HL-60 (cell line): ENCODE results near the gene TASOR2.

Source experiments
- DNase-seq, 2 experiments: peaks; one replicate each; pipeline ENCODE4 v3.0.0-alpha.2; 2010 to 2020; ENCODE audit warnings: low read depth in 1 of 2, low spot score in 1 of 2
- H3K27ac ChIP-seq: fragments of 250-450 bp; sonication (Bioruptor Pico); replicated peaks from 2 replicates; pipeline ENCODE4 v1.5.1; 2020; ENCODE audit warnings: mild to moderate bottlenecking, moderate library complexity
- H3K27me3 ChIP-seq: fragments of 250-450 bp; sonication (Bioruptor Pico); 2 replicates; pipeline ENCODE4 v1.5.1; 2021; ENCODE audit warnings: mild to moderate bottlenecking, moderate library complexity; ENCODE audit not compliant: insufficient read depth, poor library complexity, severe bottlenecking
- H3K4me3 ChIP-seq: replicated peaks from 2 replicates; pipeline ENCODE4 v1.5.1; 2011; ENCODE audit warnings: mild to moderate bottlenecking, control low read depth, low read length; ENCODE audit not compliant: insufficient read depth
- CTCF ChIP-seq: IDR thresholded peaks from one replicate; pipeline ENCODE4 v1.5.1; 2011; ENCODE audit warnings: low read length, control low read depth, inconsistent platforms; ENCODE audit not compliant: insufficient read depth
- GABPA ChIP-seq: IDR thresholded peaks from 2 replicates; pipeline ENCODE4 v1.6.1; 2012; ENCODE audit warnings: low read depth
- POLR2AphosphoS5 ChIP-seq: IDR thresholded peaks from 2 replicates; pipeline ENCODE4 v1.6.1; 2012; ENCODE audit warnings: low read depth
- REST ChIP-seq: IDR thresholded peaks from 2 replicates; pipeline ENCODE4 v1.6.1; 2012; ENCODE audit warnings: low read depth; ENCODE audit not compliant: insufficient replicate concordance
- SPI1 ChIP-seq: IDR thresholded peaks from 2 replicates; pipeline ENCODE4 v1.6.1; 2012; ENCODE audit warnings: low read depth, mild to moderate bottlenecking, borderline replicate concordance

Gene TASOR2

DNA sequence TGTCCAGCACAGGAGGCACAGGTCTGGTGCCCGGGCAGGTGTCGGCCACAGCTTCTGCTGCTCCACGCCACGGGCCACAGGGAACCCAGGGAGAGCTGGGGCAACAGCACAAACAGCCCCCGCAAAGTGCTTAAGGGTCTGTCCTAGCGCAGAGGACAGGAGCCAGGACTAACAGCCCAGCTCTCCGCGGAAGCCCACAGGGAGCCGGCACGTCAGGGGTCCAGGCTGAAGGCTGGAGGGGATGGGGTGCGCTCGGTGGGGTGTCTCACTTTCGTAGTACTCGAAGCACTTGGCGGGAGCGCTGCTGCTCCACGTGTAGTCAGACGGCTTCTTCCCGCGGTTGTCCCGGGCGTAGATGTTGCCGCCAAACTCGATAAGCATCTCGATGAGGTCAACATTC lies 43.1 kb upstream of the TASOR2 start:
- Histone ChIP-seq H3K27me3 (no peaks in the 10 kb centered on the region), H3K4me3 (no peak overlapping the region), H3K27ac (no peak overlapping the region)
- TF ChIP-seq SPI1 (no peak), CTCF (no peak)
- DNase-seq: no peak

- TF ChIP-seq POLR2AphosphoS5: no peak
- TF ChIP-seq REST: no peak
- no peak for DNase-seq
- Histone ChIP-seq H3K27me3 (no peaks in the 10 kb centered on the region), H3K27ac (no peak overlapping the region), H3K4me3 (no peak overlapping the region)
Measured at GRCh38 chr10:5643346-5644067, 41.1 kb upstream of the TASOR2 start.

- Histone ChIP-seq H3K27me3 (no peaks in the 10 kb centered on the region), H3K4me3 (no peak overlapping the region), H3K27ac (no peak overlapping the region)
- no peak for DNase-seq
- no peak for TF ChIP-seq SPI1
- TF ChIP-seq POLR2AphosphoS5: no peak
- no peak for TF ChIP-seq GABPA
- no peak for TF ChIP-seq REST
- TF ChIP-seq CTCF: no peak
Measured at GRCh38 chr10:5644930-5645329, 39.7 kb upstream of the TASOR2 start.

DNA sequence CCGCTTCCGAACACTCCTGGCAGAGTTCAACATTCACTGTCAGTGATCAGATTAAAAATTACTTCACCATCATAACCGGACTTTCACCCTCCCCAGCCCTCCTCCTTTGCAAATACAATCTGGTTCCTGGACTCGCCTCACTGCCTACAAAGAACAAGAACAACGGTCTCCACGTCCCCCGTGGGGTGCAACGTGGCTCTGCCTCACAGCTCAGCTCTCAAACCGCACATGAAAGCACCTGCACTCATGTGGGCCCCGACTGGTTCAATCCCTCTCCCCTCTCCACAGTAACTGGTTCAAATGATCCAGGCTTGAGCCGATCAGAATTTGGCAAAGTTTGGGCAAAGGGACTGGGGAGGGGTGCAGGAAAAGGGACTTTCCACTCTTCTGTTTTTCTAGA lies 39.3 kb upstream of the TASOR2 start:
- Histone ChIP-seq H3K27ac (no peak overlapping the region), H3K27me3 (no peaks in the 10 kb centered on the region), H3K4me3 (no peak overlapping the region)
- TF ChIP-seq SPI1: no peak
- no peak for TF ChIP-seq POLR2AphosphoS5
- TF ChIP-seq REST: no peak
- TF ChIP-seq CTCF: no peak
- TF ChIP-seq GABPA: no peak
- no peak for DNase-seq
